Activated CD4-positive, alpha-beta T cell treated with anti-CD3 and anti-CD28 coated beads, Interleukin-2, amount 10 ng/mL, durations not matched to agents 7 days and 5 days (primary cell): ENCODE measurements around the gene CDC42EP3. TPM values are rescaled to one million over a fixed set of nuclear protein-coding genes. Genes with fewer than 3 reads are reported as not detected.

ENCODE experiments used
- CTCF ChIA-PET: fragments of 350-600 bp; sonication (Branson Sonifier 250); formaldehyde crosslinking; loops from one replicate; lab custom pipeline; 2021; ENCODE audit warnings: antibody characterized with exemption; lab: Charles Lee
- POLR2A ChIA-PET: fragments of 350-600 bp; sonication (Branson Sonifier 250); formaldehyde crosslinking; loops from one replicate; lab custom pipeline; 2021; ENCODE audit warnings: antibody characterized with exemption; lab: Charles Lee
- DNase-seq: peaks from one replicate; pipeline ENCODE4 v3.0.0-alpha.2; 2020
- H3K27ac Mint-ChIP-seq: one replicate; pipeline ENCODE4 v1.8.0; 2021; ENCODE audit warnings: mild to moderate bottlenecking, moderate library complexity, mixed read lengths
- H3K27me3 Mint-ChIP-seq: one replicate; pipeline ENCODE4 v1.8.0; 2021; ENCODE audit warnings: mixed read lengths
- H3K36me3 Mint-ChIP-seq: one replicate; pipeline ENCODE4 v1.8.0; 2021; ENCODE audit warnings: low read depth, mixed read lengths
- H3K4me1 Mint-ChIP-seq: one replicate; pipeline ENCODE4 v1.8.0; 2021; ENCODE audit warnings: mixed read lengths
- H3K4me3 Mint-ChIP-seq: one replicate; pipeline ENCODE4 v1.8.0; 2021; ENCODE audit warnings: mild to moderate bottlenecking, moderate library complexity, mixed read lengths
- H3K9me3 Mint-ChIP-seq: one replicate; pipeline ENCODE4 v1.8.0; 2021; ENCODE audit warnings: mixed read lengths
- total RNA-seq, 2 experiments: library from RNA; stranded (reverse); gene quantifications; one replicate each; pipeline ENCODE4 v1.2.3, GENCODE V29; 2021

Gene CDC42EP3
- total RNA-seq, 2 experiments from 2014 or later: 28.2 to 39.8 TPM

DNA sequence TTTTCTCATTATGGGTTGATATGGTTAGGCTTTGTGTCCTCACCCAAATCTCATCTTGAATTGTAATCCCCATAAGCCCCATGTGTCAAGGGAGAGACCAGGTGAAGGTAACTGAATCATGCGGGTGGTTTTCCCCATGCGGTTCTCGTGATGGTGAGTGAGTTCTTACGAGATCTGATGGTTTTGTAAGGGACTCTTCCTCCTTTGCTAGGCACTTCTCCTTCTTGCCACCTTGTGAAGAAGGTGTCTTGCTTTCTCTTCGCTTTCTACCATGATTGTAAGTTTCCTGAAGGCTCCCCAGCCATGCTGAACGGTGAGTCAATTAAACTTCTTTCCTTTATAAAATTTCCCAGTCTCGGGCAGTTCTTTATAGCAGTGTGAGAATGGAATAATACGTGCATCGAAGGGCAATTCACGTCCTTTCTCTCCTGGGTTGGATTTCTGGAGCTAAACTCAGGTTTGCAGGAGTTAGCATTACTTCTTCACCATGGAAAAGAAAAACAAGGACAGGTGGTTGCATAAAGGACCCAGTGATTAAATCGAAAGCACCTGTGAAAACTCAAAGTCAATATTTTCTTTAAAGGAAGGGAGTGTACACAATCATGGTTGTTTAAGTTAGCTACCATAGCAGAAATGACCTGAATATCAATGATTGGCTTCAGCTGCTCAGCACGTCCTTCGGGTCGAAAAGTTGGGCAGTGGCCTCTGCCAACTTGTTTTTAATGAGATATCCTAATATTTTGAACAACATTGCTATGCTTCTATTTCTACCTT lies 54.1 kb downstream of the CDC42EP3 start:
- H3K4me1 Mint-ChIP-seq: peaks cover 38% of the 10 kb centered on the region
- ChIA-PET POLR2A (no interaction called here), CTCF (no interaction called here)
- peak overlapping the region; percentile 94 for H3K27ac Mint-ChIP-seq
- H3K9me3 Mint-ChIP-seq: peaks cover 17% of the 10 kb centered on the region
- no peak overlapping the region for H3K4me3 Mint-ChIP-seq
- no peak for DNase-seq
- H3K36me3 Mint-ChIP-seq: peaks cover 12% of the 10 kb centered on the region
- no peaks in the 10 kb centered on the region for H3K27me3 Mint-ChIP-seq

DNA sequence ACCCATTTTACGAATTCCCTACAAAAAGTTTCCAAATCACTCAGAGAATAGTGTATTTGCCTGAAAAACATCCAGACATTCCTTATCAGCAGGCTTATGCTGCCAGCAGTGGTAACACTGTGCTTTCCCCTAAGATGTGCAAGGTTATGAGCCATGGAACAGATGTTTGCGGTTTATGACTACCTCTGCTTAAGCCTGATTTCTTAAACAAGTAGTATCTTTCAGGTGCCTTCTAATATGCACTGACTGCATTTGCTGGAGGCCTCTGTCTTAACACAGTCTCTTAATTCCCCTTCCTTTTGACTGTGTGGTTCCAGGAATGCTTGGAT lies 54.8 kb downstream of the CDC42EP3 start:
- Mint-ChIP-seq H3K9me3 (peaks cover 15% of the 10 kb centered on the region), H3K4me3 (no peak overlapping the region), H3K27me3 (no peaks in the 10 kb centered on the region), H3K27ac (peak overlapping the region; percentile 94), H3K4me1 (peaks cover 38% of the 10 kb centered on the region), H3K36me3 (peaks cover 12% of the 10 kb centered on the region)
- ChIA-PET POLR2A (no interaction called here), CTCF (no interaction called here)
- DNase-seq: no peak

DNA sequence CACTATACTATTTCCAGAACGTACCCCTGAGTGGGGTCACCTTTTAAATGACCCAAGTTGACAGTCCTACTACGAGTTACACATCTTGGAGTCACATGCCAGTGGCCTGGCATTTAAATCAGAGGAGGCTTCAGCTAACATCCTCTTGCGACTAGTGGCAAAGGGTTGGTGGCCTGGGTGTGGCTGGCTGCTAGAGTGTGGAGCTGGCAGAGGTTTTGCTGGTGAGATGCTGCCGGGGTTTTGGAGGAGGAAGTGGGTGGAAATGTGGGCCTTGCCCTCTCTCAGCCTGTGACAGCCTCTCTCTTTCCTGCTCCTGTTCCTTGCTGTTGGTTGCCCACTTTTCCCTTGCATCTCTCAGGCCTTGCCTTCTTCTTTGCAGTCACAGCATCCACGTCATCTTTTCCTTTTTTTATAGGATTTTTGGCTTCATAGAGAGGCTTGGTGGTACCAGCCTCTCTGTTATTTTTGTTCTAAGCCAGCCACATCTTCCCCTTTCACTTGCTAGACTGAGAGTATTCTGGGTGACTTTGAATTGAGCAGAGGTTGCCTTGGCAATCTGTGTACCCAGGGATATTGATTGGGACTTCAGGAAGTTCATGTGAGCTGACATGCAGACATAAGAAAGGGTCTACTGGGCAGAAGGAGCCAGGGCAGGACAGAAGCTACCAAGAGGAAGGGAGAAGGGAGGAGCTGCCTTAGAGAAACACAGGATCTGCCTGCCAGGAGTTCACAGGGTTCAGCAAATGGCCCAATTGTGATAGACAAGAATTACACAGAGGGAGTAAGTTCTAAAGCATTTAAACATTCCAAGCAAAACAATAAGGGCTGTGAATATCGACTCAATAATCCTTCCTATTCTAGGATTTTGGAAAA lies 55.4 kb downstream of the CDC42EP3 start:
- POLR2A ChIA-PET: no interaction called here
- Mint-ChIP-seq H3K9me3 (peaks cover 11% of the 10 kb centered on the region), H3K27ac (peak overlapping the region; percentile 94), H3K4me3 (no peak overlapping the region), H3K27me3 (no peaks in the 10 kb centered on the region), H3K36me3 (peaks cover 12% of the 10 kb centered on the region), H3K4me1 (peaks cover 38% of the 10 kb centered on the region)
- DNase-seq: peak; percentile 83
- CTCF ChIA-PET: interaction anchor here (0.9 to 1.5 kb wide), 2 partner anchors 9 to 12 kb away, joined by 3 to 4 read pairs; no protein-coding TSS in a partner anchor

DNA sequence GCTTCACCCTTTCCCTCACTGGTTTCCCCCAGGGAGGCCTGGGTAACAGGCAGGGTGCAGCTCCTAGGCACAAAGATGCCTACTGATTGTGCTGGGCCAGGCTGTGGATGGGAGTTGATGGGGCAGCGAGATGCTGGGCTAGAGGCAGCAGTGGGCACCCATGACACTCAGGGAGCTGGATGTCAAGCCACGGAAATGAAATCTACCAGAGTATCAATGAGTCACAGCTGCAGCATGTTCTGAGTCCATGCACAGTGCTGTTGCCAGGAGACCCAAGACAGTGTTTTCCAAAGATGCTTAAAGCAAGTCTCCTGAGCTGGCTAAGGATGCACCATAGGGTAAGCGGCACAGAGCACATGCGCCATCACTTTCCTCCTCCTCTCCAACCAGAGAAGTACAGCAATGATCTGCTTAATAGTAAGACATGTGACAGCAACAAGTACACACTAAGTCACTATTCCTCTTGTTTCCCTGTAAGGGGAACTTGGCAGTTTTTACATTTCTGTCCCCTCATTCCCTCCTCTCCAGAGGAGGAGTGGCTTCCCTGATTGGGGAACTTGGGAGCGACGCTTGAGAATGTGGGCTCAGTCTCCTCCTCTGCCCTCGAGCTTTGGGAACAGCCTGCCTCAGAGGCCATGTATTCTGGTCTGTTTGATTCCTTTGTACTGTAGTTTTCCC lies 57.2 kb downstream of the CDC42EP3 start:
- no peak for DNase-seq
- H3K4me3 Mint-ChIP-seq: no peak overlapping the region
- H3K36me3 Mint-ChIP-seq: peaks cover 9% of the 10 kb centered on the region
- CTCF ChIA-PET: interaction anchor here (0.9 to 3.1 kb wide), 3 partner anchors 8 to 33 kb away, joined by 3 to 12 read pairs (median 3); no protein-coding TSS in a partner anchor
- peaks cover 38% of the 10 kb centered on the region for H3K4me1 Mint-ChIP-seq
- peak overlapping the region; percentile 94 for H3K27ac Mint-ChIP-seq
- POLR2A ChIA-PET: no interaction called here
- H3K9me3 Mint-ChIP-seq: peaks cover 8% of the 10 kb centered on the region
- H3K27me3 Mint-ChIP-seq: no peaks in the 10 kb centered on the region

DNA sequence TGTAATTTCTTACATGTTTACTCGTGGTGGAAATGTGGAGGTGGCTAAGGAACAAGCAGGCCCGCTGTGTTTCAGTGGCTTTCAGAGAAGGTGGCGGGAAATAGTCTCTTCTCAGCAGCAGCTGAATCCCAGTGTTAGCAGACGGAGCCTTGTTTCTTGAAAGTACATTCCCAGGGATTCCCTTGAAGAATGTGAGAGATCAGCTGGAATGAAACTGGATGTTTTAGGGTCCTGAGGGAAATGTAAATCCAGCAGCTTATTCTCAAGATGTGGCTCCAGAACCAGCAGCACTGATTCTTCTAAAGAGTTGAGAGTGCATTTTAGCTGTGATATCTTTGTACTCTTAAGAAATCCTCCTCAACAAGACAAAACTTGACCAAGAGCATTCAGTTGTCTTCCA lies 59.1 kb downstream of the CDC42EP3 start:
- POLR2A ChIA-PET: no interaction called here

DNA sequence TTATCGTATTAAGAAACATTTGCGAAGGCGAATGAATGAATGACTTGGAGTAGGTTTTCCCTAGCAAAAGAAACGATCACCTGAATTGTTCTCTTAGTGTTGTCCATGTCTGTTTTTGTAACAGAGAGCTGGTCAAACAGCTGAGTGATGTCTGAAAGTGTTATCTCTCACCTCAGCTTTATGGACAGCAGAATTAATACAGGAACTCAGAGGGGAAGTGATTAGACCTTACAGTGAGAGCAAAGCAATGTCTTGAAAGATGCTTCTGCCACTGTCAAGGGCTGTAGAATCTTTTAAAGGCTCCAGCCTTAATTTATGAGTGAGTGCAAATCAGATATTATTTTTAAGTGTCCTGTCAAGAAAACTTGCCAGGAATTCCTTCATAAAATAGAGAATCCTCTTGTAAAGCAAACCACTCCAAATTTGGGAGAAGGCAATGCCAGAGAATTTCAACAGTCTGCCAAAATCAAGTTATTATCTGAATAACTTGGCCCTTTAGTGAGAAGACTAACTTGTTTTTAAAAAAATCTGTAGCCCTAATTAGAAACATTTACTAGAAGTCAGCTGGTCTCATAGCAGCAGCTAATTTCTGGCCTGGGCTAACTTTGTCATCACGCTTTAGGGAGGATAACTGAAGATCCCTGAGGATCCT lies 60.7 kb downstream of the CDC42EP3 start:
- H3K36me3 Mint-ChIP-seq: peaks cover 8% of the 10 kb centered on the region
- peaks cover 18% of the 10 kb centered on the region for H3K4me1 Mint-ChIP-seq
- no peaks in the 10 kb centered on the region for H3K27me3 Mint-ChIP-seq
- H3K4me3 Mint-ChIP-seq: no peak overlapping the region
- H3K27ac Mint-ChIP-seq: no peak overlapping the region
- DNase-seq: no peak
- ChIA-PET CTCF (interaction anchor here (1.0 kb wide), 1 partner anchor 9 kb away, joined by 3 read pairs; no protein-coding TSS in a partner anchor), POLR2A (no interaction called here)
- H3K9me3 Mint-ChIP-seq: peaks cover 5% of the 10 kb centered on the region

More for the DNA sequence above, 59.1 kb downstream of the CDC42EP3 start:
- DNase-seq: no peak
- Mint-ChIP-seq H3K4me1 (peaks cover 34% of the 10 kb centered on the region), H3K27me3 (no peaks in the 10 kb centered on the region), H3K9me3 (peaks cover 8% of the 10 kb centered on the region), H3K4me3 (no peak overlapping the region), H3K27ac (no peak overlapping the region), H3K36me3 (peaks cover 10% of the 10 kb centered on the region)
- CTCF ChIA-PET: interaction anchor here (3.1 kb wide), 1 partner anchor 10 kb away, joined by 12 read pairs; no protein-coding TSS in a partner anchor

DNA sequence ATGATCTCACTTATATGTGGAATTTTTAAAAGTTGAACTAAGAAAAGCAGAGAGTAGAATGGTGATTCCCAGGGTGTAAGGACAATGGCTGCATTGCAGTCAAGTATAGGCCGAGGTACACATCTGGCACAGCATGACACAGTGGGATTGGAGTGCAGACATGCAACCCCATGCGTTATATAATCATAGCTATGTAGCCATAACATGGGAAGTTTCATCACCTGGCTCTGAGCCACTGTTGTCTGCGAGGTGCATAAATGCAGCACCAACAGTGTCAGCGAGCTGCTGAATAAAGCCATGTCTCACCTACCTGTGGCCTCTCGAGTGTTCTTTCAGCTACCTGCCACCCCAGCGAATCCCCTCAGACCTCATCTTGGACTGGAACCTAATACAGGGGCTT lies 61.7 kb downstream of the CDC42EP3 start:
- Mint-ChIP-seq H3K27ac (no peak overlapping the region), H3K4me3 (no peak overlapping the region), H3K27me3 (no peaks in the 10 kb centered on the region), H3K9me3 (peaks cover 5% of the 10 kb centered on the region), H3K36me3 (peaks cover 13% of the 10 kb centered on the region), H3K4me1 (peaks cover 8% of the 10 kb centered on the region)
- CTCF ChIA-PET: interaction anchor here (1.0 kb wide), 1 partner anchor 9 kb away, joined by 4 read pairs; no protein-coding TSS in a partner anchor
- no peak for DNase-seq
- POLR2A ChIA-PET: no interaction called here

DNA sequence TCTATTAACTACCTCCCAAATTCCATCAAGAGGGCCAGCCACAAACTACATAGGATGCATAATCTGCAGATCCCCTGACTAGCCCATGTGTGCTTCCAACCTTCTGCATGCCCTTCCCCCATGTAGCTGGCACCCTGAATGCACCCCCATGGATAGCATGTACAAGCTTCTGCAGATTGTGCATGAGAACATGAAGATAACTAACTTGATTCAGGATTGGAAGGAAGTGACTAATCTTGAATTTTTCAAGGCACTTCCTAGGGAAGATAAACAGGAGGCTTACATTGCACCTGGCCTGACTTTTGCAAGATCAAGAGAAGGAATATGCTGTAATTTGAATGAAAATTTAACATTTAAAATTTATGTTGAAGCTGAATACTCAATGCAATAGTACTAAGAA lies 66.7 kb downstream of the CDC42EP3 start:
- peaks cover 4% of the 10 kb centered on the region for H3K27me3 Mint-ChIP-seq
- CTCF ChIA-PET: interaction anchor here (0.7 to 1.9 kb wide), 4 partner anchors 14 to 22 kb away, joined by 3 to 4 read pairs (median 4); no protein-coding TSS in a partner anchor
- DNase-seq: no peak
- peaks cover 49% of the 10 kb centered on the region for H3K36me3 Mint-ChIP-seq
- no peak overlapping the region for H3K4me3 Mint-ChIP-seq
- peaks cover 42% of the 10 kb centered on the region for H3K4me1 Mint-ChIP-seq
- no peak overlapping the region for H3K27ac Mint-ChIP-seq
- POLR2A ChIA-PET: no interaction called here
- peaks cover 31% of the 10 kb centered on the region for H3K9me3 Mint-ChIP-seq

DNA sequence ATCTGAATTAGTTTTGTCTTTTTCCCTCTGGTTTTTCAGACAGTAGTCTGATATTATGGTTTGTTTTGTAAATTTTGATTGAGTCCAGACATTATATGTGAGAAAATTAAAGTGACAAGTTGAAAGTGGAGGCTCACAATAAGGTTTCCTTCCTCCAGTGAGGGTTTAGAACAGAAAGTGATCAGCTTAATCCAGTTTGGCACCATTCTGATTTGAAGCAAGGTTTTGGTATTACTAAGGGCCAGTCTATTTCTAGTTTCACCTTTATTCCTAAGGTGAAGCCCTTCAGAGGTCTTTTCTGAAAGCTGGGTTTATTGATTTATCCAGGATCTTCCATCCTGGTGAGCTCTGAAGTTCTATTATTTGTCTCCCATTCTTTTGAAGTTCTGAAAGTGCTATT lies 68.7 kb downstream of the CDC42EP3 start:
- no peak for DNase-seq
- peak overlapping the region; percentile 20 for H3K27ac Mint-ChIP-seq
- peaks cover 8% of the 10 kb centered on the region for H3K27me3 Mint-ChIP-seq
- peaks cover 67% of the 10 kb centered on the region for H3K36me3 Mint-ChIP-seq
- POLR2A ChIA-PET: no interaction called here
- CTCF ChIA-PET: interaction anchor here (1.5 kb wide), 1 partner anchor 20 kb away, joined by 3 read pairs; no protein-coding TSS in a partner anchor
- peaks cover 47% of the 10 kb centered on the region for H3K9me3 Mint-ChIP-seq
- H3K4me3 Mint-ChIP-seq: no peak overlapping the region
- peaks cover 55% of the 10 kb centered on the region for H3K4me1 Mint-ChIP-seq

DNA sequence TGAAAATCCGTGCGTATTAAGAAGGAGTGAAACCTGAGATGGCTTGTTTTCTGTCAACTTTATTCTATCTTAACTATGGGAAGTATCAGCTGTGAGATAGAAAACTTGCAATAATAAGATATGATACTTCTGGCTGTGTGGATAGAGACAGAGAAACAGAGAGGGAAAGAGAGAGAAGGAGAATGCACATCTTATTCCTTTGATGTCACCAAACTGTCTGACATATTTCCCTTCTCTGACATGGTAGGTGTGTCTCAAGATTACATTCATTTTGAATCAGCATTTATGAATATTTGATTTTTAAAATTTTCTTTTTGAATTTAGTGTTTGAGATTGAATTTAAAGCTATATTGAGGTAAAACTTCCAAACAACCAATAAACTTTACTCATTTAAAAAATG lies 69.4 kb downstream of the CDC42EP3 start:
- POLR2A ChIA-PET: no interaction called here
- H3K4me3 Mint-ChIP-seq: no peak overlapping the region
- peaks cover 60% of the 10 kb centered on the region for H3K4me1 Mint-ChIP-seq
- CTCF ChIA-PET: interaction anchor here (1.5 kb wide), 1 partner anchor 19 kb away, joined by 3 read pairs; no protein-coding TSS in a partner anchor
- no peak overlapping the region for H3K27ac Mint-ChIP-seq
- H3K27me3 Mint-ChIP-seq: peaks cover 12% of the 10 kb centered on the region
- DNase-seq: no peak
- peaks cover 51% of the 10 kb centered on the region for H3K9me3 Mint-ChIP-seq
- peaks cover 70% of the 10 kb centered on the region for H3K36me3 Mint-ChIP-seq

DNA sequence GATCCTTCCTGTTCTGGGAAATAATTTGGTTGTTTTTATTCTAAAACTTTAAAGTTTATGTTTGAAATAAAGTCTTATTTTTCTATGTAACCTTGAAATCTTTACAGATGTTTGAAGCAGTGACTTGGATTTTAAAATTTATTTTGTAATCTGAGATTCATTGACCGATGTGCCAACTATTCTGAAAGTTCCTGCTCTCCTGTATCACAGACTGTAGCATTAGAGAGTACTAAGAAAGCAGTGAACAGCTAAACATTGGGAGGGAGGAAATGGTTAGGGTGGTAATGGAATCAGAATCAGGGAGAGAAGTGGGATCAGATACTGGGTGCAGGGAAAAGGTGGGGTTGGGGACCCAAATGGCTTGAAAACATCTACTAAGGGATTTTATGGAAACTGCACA lies 69.9 kb downstream of the CDC42EP3 start:
- peaks cover 12% of the 10 kb centered on the region for H3K27me3 Mint-ChIP-seq
- peaks cover 53% of the 10 kb centered on the region for H3K9me3 Mint-ChIP-seq
- CTCF ChIA-PET: interaction anchor here (1.5 kb wide), 1 partner anchor 19 kb away, joined by 3 read pairs; no protein-coding TSS in a partner anchor
- POLR2A ChIA-PET: no interaction called here
- H3K4me3 Mint-ChIP-seq: peak overlapping the region; percentile 26
- no peak for DNase-seq
- H3K36me3 Mint-ChIP-seq: peaks cover 75% of the 10 kb centered on the region
- peak overlapping the region; percentile 52 for H3K27ac Mint-ChIP-seq
- H3K4me1 Mint-ChIP-seq: peaks cover 60% of the 10 kb centered on the region

DNA sequence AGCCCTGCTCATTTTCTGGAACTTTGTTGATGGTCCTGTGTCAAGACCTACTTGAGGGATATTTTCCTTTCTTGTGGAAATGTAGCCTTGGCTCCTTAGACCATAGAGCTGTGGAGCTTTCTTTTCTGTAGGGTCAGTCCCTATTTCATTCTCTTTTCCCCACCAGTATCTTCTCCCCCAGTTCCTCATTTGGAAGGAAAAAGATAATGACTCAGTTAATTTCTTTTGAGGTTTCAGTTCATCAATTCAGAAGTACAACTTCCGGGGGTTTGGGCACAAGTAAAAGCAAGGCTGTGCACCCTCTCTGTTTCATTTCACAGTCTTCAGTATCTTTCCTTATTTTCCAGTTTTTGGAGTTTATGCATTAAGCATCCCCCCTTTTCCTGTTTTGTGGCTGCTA lies 70.7 kb downstream of the CDC42EP3 start:
- H3K27me3 Mint-ChIP-seq: peaks cover 15% of the 10 kb centered on the region
- peaks cover 58% of the 10 kb centered on the region for H3K9me3 Mint-ChIP-seq
- H3K4me1 Mint-ChIP-seq: peaks cover 60% of the 10 kb centered on the region
- POLR2A ChIA-PET: interaction anchor here (0.5 kb wide), 1 partner anchor 442 kb away, joined by 6 read pairs; no protein-coding TSS in a partner anchor
- H3K27ac Mint-ChIP-seq: peak overlapping the region; percentile 91
- no peak for DNase-seq
- H3K36me3 Mint-ChIP-seq: peaks cover 78% of the 10 kb centered on the region
- peak overlapping the region; percentile 73 for H3K4me3 Mint-ChIP-seq
- CTCF ChIA-PET: no interaction called here
